Sigmoid colon (tissue), 7 donors: ENCODE data around the gene DNAI4. TPM values are rescaled to one million over a fixed set of nuclear protein-coding genes. Genes with fewer than 3 reads are reported as not detected.

Experiments
- DNase-seq: peaks from one replicate; pipeline ENCODE4 v3.0.0-alpha.2; 2019
- H3K27ac ChIP-seq, 4 donors: fragments of 200-600 bp; sonication (generic); one replicate each; pipeline ENCODE4 v1.5.1; 2016 to 2019; ENCODE audit warnings: mild to moderate bottlenecking in 1 of 4
- H3K27me3 ChIP-seq, 3 donors: fragments of 200-600 bp; sonication (generic); one replicate each; pipeline ENCODE4 v1.5.1; 2019; ENCODE audit warnings: mild to moderate bottlenecking in 1 of 3
- H3K36me3 ChIP-seq, 4 donors: fragments of 200-600 bp; sonication (generic); one replicate each; pipeline ENCODE4 v1.5.1; 2016 to 2019
- H3K4me1 ChIP-seq, 4 donors: fragments of 200-600 bp; sonication (generic); one replicate each; pipeline ENCODE4 v1.5.1; 2017 to 2019
- H3K4me3 ChIP-seq, 4 donors: fragments of 200-600 bp; sonication (generic); one replicate each; pipeline ENCODE4 v1.5.1; 2017 to 2019; ENCODE audit warnings: mild to moderate bottlenecking in 2 of 4, moderate library complexity in 1 of 4
- H3K9me3 ChIP-seq, 4 donors: fragments of 200-600 bp in 3 of 4; sonication (generic) in 3 of 4; one replicate each; pipeline versions ENCODE4 v1.5.1 to v1.6.1; 2013 to 2019
- EP300 ChIP-seq, 4 donors: sonication (generic); formaldehyde crosslinking; IDR thresholded peaks; one replicate each; pipeline ENCODE4 v1.6.1; 2017; ENCODE audit warnings: antibody characterized with exemption in 4 of 4
- POLR2A ChIP-seq, 2 donors: fragments of 450-650 bp; IDR thresholded peaks; one replicate each; pipeline ENCODE4 v1.6.1; 2016; ENCODE audit warnings: antibody characterized with exemption in 2 of 2, mild to moderate bottlenecking in 2 of 2, moderate library complexity in 2 of 2
- POLR2AphosphoS5 ChIP-seq, 4 donors: sonication (generic); formaldehyde crosslinking; IDR thresholded peaks; one replicate each; pipeline ENCODE4 v1.6.1; 2017; ENCODE audit warnings: antibody characterized with exemption in 4 of 4
- WGBS, 2 donors: extraction: QIAGEN DNeasy Blood & Tissue Kit; methylation state at CpG; one replicate each; pipeline ENCODE4 v1.1.7; 2013; 5-methylcytosine and 5-hydroxymethylcytosine counted together
- intact Hi-C: fragments of 100-400 bp; cut with DNase I; formaldehyde crosslinking; loops from one replicate; pipeline ENCODE4 v1.15.1; 2023
- polyA plus RNA-seq, 3 donors: library from polyadenylated mRNA; stranded (reverse); fragments of 200-250 nt; gene quantifications; one replicate each; pipeline ENCODE4 v1.2.3, GENCODE V29; 2013
- total RNA-seq, 4 donors: library from RNA; depleted of rRNA; stranded (reverse); fragments of >200 nt; gene quantifications; one replicate each; pipeline ENCODE4 v1.1.0, GENCODE V29; 2016
- TF ChIP-seq, protein P1 (sequence below), 4 experiments: fragments of 450-650 bp in 3 of 4; fragments of 200-600 bp in 1 of 4; IDR thresholded peaks; one replicate each; pipeline ENCODE4 v1.5.1; 2016 to 2019; ENCODE audit warnings: antibody characterized with exemption in 4 of 4, mild to moderate bottlenecking in 3 of 4, moderate library complexity in 2 of 4
- donor health status: healthy with polysubstance abuse.
- donor health status: Bipolar disorder and iron deficiency.
- donor health status: healthy.

The DNAI4 gene
- total and polyA plus RNA-seq, 7 donors, result 3.0 to 16.1 (median 8.4) TPM

GRCh38 chr1:66867501-66867900 is 57.2 kb downstream of the DNAI4 start:
- no peaks in the 10 kb centered on the region for H3K4me1 ChIP-seq
- TF ChIP-seq EP300 (IDR thresholded peaks at IDR 0.05), result no peak
- TF ChIP-seq, protein P1, sequence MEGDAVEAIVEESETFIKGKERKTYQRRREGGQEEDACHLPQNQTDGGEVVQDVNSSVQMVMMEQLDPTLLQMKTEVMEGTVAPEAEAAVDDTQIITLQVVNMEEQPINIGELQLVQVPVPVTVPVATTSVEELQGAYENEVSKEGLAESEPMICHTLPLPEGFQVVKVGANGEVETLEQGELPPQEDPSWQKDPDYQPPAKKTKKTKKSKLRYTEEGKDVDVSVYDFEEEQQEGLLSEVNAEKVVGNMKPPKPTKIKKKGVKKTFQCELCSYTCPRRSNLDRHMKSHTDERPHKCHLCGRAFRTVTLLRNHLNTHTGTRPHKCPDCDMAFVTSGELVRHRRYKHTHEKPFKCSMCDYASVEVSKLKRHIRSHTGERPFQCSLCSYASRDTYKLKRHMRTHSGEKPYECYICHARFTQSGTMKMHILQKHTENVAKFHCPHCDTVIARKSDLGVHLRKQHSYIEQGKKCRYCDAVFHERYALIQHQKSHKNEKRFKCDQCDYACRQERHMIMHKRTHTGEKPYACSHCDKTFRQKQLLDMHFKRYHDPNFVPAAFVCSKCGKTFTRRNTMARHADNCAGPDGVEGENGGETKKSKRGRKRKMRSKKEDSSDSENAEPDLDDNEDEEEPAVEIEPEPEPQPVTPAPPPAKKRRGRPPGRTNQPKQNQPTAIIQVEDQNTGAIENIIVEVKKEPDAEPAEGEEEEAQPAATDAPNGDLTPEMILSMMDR (IDR thresholded peaks at IDR 0.05), result no peak
- no peak for TF ChIP-seq POLR2AphosphoS5 (IDR thresholded peaks at IDR 0.05)
- no peak for TF ChIP-seq POLR2A (IDR thresholded peaks at IDR 0.05)
- H3K9me3 ChIP-seq, result no peaks in the 10 kb centered on the region
- no peak overlapping the region for H3K4me3 ChIP-seq
- H3K27ac ChIP-seq, result no peak overlapping the region
- intact Hi-C loops, result no loop called here
- no peaks in the 10 kb centered on the region for H3K27me3 ChIP-seq
- 95 to 97% methylated on average over 2 of the region's 2 CpGs for WGBS, 2 donors
- DNase-seq, result no peak
- H3K36me3 ChIP-seq, result no peaks in the 10 kb centered on the region

GRCh38 chr1:66860529-66860928 is 64.1 kb downstream of the DNAI4 start:
- Histone ChIP-seq H3K36me3 (no peaks in the 10 kb centered on the region), H3K27ac (no peak overlapping the region), H3K4me1 (no peaks in the 10 kb centered on the region), H3K27me3 (no peaks in the 10 kb centered on the region), H3K4me3 (no peak overlapping the region), H3K9me3 (no peaks in the 10 kb centered on the region)
- 92 to 93% methylated on average over 3 of the region's 3 CpGs for WGBS, 2 donors
- TF ChIP-seq POLR2A (IDR thresholded peaks at IDR 0.05), result no peak
- TF ChIP-seq, protein P1 (IDR thresholded peaks at IDR 0.05), result no peak
- no peak for TF ChIP-seq EP300 (IDR thresholded peaks at IDR 0.05)
- TF ChIP-seq POLR2AphosphoS5 (IDR thresholded peaks at IDR 0.05), result no peak
- DNase-seq, result no peak
- intact Hi-C loops, result no loop called here

DNA sequence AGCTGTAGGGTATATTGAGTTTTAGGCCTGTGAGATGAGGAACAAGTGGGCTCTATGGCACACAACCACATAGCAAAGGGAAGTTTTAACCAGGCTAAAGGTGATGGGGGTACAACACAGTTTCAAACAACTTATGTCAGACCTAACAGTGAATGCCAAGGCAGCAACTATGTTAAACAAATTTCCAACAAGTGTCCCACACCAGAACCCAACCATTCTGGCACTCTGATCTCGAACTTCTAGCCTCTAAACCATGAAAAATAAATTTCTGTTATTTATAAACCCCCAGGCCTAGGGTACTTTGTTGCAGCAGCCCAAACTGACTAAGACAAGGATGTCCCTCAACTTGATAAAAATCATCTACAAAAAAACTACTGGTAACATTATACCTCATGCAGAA is 71.3 kb downstream of the DNAI4 start:
- no peak for DNase-seq
- H3K4me1 ChIP-seq, result no peaks in the 10 kb centered on the region
- H3K27ac ChIP-seq, result no peak overlapping the region
- H3K36me3 ChIP-seq, result no peaks in the 10 kb centered on the region
- intact Hi-C loops, result no loop called here
- H3K27me3 ChIP-seq, result no peaks in the 10 kb centered on the region
- no peak for TF ChIP-seq POLR2A (IDR thresholded peaks at IDR 0.05)
- TF ChIP-seq, protein P1 (IDR thresholded peaks at IDR 0.05), result no peak
- TF ChIP-seq EP300 (IDR thresholded peaks at IDR 0.05), result no peak
- no peak for TF ChIP-seq POLR2AphosphoS5 (IDR thresholded peaks at IDR 0.05)
- WGBS, 2 donors, result 84 to 85% methylated on average over 1 of the region's 1 CpG
- H3K9me3 ChIP-seq, result no peaks in the 10 kb centered on the region
- H3K4me3 ChIP-seq, result no peak overlapping the region

DNA sequence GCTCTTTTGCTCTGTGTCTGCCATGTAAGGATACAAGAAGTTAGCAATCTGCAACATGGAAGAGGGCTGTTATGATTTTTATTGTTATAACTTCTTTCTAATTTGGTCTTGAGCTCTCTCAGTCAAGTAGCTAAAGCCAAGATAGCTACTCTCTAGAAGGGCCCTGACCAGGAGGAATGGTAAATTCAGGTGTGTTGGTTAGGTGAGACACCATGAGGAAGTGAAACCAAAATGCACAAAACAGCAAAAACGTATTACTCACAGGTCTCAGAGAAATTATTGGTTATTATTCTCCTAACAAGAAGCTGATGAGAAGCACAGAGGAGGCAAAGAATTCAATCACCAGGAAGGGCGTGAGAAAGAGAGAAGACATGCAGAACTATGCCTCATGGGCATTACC is 71.8 kb downstream of the DNAI4 start:
- intact Hi-C loops, result no loop called here
- WGBS, 2 donors, result 81 to 83% methylated on average over 2 of the region's 2 CpGs
- H3K27ac ChIP-seq, result no peak overlapping the region
- H3K4me1 ChIP-seq, result no peaks in the 10 kb centered on the region
- H3K27me3 ChIP-seq, result no peaks in the 10 kb centered on the region
- no peak for DNase-seq
- no peaks in the 10 kb centered on the region for H3K36me3 ChIP-seq
- H3K9me3 ChIP-seq, result no peaks in the 10 kb centered on the region
- H3K4me3 ChIP-seq, result no peak overlapping the region
- no peak for TF ChIP-seq POLR2AphosphoS5 (IDR thresholded peaks at IDR 0.05)
- TF ChIP-seq EP300 (IDR thresholded peaks at IDR 0.05), result no peak
- TF ChIP-seq, protein P1 (IDR thresholded peaks at IDR 0.05), result no peak
- TF ChIP-seq POLR2A (IDR thresholded peaks at IDR 0.05), result no peak

- no peaks in the 10 kb centered on the region for H3K9me3 ChIP-seq
- 46 to 77% methylated on average over 1 of the region's 1 CpG for WGBS, 2 donors
- intact Hi-C loops, result no loop called here
- no peaks in the 10 kb centered on the region for H3K27me3 ChIP-seq
- H3K27ac ChIP-seq, result no peak overlapping the region
- TF ChIP-seq, protein P1 (IDR thresholded peaks at IDR 0.05), result no peak
- TF ChIP-seq POLR2AphosphoS5 (IDR thresholded peaks at IDR 0.05) (no peak), POLR2A (IDR thresholded peaks at IDR 0.05) (no peak), EP300 (IDR thresholded peaks at IDR 0.05) (no peak)
- H3K4me3 ChIP-seq, result no peak overlapping the region
- no peaks in the 10 kb centered on the region for H3K4me1 ChIP-seq
- DNase-seq, result no peak
- H3K36me3 ChIP-seq, result no peaks in the 10 kb centered on the region
These were observed 73.7 kb downstream of the DNAI4 start for GRCh38 chr1:66850989-66851388.
